ENCODE data around the gene JTB.
A peak's percentile ranks its signal among the peaks of the same experiment; 100 is the strongest.

Gene JTB

DNA sequence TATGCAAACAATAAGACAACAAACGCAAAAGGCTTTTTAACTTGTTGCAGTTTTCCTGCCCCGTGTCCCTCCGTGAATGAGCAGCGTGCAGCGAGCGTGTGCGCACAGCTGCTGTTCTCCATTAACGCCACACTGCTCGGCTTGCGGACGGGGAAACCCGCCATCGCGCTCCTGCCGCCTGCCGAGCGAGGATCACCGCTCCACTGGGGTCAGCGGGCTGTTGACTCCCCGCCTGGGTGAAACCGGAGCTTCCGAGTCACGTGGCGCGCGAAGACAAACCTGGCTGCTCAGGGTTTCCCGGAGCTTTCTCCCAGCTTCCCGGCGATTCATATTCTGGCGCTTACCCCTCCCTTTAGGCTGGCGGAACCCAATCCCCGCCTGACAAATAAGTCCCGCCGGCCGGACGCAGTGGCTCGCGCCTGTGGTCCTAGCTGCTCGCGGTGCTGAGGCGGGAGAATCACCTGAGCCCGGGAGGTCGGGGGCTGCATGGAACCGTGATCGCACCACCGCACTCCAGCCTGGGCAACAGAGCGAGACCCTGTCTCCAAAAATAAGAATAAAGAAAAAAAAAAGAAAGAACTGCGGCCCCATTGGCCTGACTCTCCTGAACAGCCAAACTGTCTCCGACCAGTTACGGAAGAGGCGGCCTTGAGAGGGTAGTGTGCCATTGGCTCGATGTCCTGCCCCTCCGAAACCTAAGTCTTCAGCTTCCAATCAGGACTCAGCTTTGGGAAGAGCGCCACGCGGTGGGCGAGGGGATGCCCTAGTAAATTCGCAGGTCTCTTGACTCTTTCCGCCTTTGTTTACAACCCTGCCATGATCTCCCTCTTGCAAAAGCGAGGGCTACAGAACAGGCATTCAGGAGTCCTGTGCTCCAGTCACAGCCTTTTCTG, 10.1 kb downstream of the JTB start, which contains the start of gene CREB3L4:
Gene CREB3L4 (plus strand): TSS at position 796 of the 893 bp plus-strand sequence. CDS start 624 bp downstream, outside the sequence.
- DNase-seq (ENCODE audit: insufficient read length, low spot score) (peak; percentile 85), FAIRE-seq (peak; percentile 29)
- TF ChIP-seq, protein P1, sequence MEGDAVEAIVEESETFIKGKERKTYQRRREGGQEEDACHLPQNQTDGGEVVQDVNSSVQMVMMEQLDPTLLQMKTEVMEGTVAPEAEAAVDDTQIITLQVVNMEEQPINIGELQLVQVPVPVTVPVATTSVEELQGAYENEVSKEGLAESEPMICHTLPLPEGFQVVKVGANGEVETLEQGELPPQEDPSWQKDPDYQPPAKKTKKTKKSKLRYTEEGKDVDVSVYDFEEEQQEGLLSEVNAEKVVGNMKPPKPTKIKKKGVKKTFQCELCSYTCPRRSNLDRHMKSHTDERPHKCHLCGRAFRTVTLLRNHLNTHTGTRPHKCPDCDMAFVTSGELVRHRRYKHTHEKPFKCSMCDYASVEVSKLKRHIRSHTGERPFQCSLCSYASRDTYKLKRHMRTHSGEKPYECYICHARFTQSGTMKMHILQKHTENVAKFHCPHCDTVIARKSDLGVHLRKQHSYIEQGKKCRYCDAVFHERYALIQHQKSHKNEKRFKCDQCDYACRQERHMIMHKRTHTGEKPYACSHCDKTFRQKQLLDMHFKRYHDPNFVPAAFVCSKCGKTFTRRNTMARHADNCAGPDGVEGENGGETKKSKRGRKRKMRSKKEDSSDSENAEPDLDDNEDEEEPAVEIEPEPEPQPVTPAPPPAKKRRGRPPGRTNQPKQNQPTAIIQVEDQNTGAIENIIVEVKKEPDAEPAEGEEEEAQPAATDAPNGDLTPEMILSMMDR (IDR thresholded peaks at IDR 0.05; ENCODE audit: insufficient read depth, missing control alignments): peak; percentile 64

DNA sequence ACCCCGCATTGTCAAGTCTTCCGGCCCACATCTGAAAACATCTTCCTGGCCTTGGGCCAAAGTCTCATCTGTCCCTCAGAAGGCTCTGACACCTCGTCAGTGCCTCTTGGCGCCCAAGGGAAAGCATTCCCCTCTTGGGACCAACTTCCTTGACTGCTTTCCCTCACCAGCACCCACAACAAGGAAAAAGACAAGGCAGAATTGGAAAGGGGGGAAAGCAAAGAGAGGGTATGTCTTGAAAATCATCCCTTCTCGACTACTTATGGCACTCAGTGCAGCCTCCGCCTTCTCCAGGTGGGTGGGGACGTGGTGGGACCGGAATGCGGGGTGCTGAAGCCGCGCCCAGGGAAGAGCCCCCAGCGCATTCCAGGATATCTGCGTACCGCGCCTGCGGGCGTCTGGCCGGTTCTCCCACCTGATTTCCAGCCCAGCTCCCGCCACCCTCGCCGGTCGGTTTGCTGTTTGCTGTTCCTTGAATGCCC, 13.6 kb downstream of the JTB start:
- DNase-seq (ENCODE audit: insufficient read length, low spot score) (no peak), FAIRE-seq (no peak)
- TF ChIP-seq, protein P1 (IDR thresholded peaks at IDR 0.05; ENCODE audit: insufficient read depth, missing control alignments): no peak

DNA sequence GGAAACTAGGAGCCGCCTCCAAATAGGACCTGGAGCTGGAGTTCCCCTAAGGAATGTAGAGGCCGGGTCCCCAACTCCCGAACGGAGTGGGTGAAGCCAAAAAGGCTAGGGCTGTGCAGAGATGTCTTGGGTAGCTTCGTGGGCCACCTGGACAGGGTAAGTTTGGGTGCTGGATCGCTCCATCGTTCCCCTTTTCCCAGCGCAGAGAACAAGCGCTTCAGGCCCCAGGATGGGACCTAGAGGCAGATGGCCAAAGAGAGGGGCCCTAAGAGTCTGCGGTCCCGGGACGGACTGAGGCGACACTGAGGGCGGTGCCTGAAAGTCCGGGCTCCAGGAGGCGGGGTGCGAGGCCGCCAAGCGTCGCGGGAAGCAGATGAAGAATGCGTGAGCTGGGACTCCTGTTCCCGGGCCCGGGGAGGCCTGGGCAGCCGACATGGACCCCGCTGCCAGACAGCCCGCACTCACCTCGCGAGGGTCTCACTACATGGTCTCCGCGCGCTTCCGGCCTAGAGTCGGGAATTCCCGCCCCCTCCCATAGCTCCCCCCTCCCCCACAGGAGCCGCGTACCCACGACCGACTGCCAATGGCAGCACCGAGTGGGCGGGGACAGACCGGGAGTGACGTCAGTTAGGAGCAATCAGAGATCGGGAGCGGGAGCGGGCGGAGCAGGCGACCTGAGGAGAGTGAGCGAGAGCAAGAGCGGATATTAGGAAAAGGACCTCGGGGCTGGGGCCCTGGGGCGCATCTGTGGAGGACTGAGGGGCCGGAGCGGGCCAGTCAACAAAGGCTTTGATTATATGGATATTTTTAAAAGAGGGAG, 14.2 kb downstream of the JTB start, which contains the start of gene SLC39A1:
Gene SLC39A1 (minus strand): TSS at position 508 of the 820 bp plus-strand sequence. CDS start 822 bp downstream, outside the sequence.
- FAIRE-seq: no peak
- TF ChIP-seq, protein P1 (IDR thresholded peaks at IDR 0.05; ENCODE audit: insufficient read depth, missing control alignments): no peak
- DNase-seq (ENCODE audit: insufficient read length, low spot score): peak; percentile 98

GRCh38 chr1:153962088-153963029, 15.1 kb downstream of the JTB start:
- TF ChIP-seq, protein P1 (IDR thresholded peaks at IDR 0.05; ENCODE audit: insufficient read depth, missing control alignments): no peak
- FAIRE-seq (no peak), DNase-seq (ENCODE audit: insufficient read length, low spot score) (no peak)

GRCh38 chr1:153961421-153961820, 16.1 kb downstream of the JTB start:
- TF ChIP-seq, protein P1 (IDR thresholded peaks at IDR 0.05; ENCODE audit: insufficient read depth, missing control alignments): no peak
- DNase-seq (ENCODE audit: insufficient read length, low spot score) (no peak), FAIRE-seq (no peak)

DNA sequence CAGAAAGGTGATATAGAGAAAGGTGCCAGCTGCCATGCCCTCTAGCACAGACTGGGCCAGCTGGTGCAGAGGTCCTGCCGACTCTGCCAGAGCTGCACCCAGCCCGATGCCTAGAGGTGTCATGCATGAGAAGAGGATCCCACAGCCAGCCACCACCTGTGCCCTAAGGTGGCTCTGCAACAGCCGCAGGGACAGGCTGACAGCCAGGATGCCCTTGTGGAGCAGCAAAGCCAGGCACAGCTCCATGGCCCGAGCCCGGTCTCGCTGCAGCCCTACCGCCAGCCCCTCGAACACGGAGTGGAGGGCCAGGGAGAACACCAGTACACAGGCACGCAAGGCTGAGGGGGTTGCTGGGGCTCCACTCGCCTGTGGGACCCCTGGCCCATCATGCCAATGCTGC, 17.3 kb downstream of the JTB start:
- TF ChIP-seq, protein P1 (IDR thresholded peaks at IDR 0.05; ENCODE audit: insufficient read depth, missing control alignments): no peak
- FAIRE-seq (no peak), DNase-seq (ENCODE audit: insufficient read length, low spot score) (no peak)

All from D721Med (cell line).